HG02885 (cell line): ENCODE data around the gene HOXC11.

Experiments used
- ATAC-seq: cut with Tn5 transposase; IDR thresholded peaks from one replicate; pipeline ENCODE4 v1.9.1; 2021; ENCODE audit warnings: mild to moderate bottlenecking; ENCODE audit not compliant: unreplicated experiment, poor library complexity

HOXC11 gene

DNA sequence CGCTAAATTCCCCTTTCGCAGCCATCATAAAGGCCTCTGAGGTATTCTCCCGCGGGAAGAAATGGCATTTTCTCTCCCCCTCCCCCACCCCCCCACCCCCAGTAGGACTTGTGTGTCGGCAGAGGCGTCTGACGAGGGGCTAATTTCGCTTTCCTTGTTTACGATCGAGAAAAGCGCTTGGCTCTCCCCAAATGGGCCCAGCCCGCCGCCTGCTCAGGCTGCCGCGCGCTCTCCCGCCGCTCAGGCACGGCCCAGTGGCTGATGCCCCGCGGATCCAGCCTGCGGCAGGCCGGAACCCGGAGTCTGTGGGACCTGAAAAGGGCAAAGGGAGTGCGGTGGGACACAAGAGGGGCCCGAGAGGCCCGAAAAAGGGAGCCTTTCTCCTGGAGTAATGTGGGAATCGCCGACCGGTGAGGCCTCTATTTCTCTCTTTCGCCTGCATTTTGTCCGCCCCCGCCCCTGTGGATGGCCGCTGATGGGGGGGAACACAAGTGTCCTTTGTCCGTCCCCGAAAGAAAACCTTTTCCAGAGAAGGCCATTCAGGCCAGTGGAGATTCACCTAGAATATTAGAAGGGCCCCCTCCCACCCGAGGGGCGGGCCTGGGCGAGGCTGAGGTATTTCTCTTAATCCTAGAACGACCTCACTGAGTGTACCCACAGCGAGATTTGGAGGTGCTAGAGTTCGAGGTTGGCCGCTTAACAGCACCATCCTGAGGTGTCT, 46.3 kb downstream of the HOXC11 start:
- ATAC-seq = no peak

DNA sequence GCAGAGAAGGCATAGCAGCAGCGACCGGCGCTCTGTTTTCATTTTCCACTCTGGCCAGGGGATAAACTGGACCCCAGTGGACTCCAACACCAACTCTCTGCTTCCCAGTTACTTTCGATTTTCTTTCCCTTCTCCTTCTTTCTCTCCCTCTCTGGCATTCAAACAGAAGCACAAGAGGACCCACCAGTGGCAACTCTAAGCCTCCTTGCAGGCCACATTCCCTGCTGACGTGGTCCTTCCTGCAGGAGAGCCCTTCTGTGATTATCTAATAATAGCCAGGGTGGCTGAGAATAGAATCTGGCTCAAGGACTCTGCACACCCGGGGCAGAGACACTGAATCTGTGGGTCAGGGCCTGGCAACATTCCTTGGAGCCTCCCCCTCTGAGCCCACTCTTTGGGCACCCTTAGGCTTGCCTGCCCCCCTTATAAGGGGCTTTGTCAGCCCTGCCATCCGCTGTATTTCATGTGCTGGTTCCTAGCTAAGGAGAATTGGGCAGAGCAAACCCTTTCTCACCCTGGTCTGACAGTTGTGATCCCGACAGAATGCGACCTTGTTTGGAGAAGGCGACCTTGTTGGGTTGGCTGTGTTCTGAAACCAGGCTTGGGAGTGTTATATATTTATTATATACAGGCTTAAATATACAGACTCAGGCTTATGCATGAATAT, 47.1 kb downstream of the HOXC11 start:
- no peak for ATAC-seq

DNA sequence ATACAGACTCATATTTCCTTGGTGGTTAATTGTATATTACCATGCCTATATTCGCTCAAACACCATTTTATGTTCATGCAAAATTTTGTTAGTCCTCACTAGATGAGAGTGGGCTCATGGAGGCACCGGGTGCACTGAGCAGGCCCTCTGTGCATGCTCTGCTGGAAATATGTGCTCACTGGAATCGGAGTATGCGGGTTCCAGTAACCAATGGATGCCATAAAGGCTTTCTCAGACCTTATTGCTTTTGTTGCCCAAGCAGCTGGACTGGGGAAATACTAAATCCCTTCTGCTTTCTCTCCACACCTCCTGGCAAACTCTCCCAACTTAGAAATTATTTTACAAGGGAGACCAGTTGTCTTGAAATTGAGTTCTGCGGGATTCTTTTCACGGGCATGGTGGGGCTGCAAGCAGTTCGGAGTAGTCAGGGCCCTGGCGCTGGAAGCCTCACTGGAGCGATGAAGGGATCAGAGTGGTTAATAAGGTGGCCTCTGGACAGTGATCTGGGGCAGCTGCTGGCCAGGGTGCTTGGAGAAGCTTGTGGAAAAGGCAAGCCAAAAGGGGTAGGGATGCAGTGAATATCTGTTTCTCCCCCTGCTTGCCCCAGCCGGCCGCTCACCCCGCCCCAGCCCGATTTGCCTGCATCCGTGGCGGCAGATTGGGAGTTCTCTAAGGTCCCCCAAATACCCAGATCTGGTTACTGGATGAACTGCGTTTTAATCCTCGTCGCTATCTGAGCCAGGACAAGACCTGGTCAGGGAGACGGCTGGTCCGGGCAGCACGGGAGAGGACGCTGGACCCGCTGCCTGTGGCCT, 47.9 kb downstream of the HOXC11 start:
- no peak for ATAC-seq

DNA sequence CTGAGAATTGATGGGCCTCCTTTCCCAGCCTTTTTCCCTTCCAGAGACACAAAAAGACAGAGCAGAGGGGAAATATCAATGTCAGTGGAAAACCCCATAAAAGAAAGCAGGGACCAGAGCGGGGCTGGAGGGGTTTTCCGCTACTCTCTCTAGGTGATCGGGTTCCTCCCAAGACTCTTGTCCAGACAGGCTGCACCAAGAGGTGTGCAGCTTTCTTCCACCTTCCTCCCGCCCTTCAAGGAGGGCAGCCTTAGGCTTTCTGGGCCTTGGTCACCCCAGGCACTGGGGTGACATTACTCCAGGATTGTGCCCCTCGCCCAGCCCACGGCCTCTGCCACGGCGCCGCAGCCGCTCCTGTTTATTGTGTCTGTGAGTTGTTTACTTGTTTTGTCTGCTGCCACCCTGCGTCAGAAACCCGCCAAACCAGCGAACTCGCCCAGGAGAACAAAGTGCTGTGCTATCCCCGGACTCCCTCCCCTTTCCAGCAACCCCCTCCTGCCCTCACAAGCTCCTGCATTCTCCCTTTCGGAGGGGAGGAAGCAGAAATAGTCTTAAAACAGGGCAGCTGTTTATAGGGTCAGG, 48.6 kb downstream of the HOXC11 start:
- ATAC-seq = no peak

DNA sequence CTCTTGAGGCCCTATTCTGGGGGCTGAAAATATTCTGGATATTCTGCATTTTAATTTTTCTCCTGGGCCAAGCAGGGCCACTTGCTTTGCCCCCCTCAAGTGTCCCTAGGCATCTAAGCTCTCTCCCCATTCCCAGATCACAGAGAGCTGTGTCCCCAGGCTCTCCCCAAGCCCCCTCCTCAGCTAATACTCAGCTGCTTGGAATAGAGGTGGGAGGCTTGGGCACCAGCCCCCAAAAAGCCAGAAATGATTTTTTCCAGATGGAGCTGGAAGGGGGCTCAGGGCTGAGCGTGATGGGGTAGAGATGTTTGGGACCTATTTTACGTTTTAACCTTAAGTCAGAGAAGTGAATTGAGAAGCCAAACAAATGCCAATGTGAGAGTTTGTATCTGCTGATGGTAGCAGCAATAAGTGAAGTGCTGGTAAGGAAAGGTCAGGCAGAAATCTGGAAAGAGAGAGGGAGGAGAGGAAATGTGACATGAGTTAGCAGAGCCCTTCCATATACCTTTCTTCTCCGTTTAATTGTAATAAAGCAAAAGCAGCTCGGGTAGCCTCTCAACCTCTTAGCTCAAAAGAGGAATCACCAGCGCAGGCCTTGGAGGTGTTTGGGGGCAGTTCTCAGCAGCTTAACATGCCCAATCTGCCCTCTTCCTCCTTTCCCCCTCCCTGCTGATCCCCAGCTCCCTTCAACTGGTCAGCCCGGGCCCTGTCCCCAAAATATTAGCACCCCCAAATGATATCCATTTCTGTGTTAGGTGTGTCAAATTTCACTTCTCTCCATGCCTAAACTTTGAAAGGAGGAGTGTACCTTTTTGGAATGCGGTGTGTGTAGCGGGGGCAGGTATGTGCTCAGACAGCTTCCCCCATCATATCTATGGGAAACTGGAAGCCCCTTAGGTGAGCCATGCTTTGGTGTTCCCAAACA, 50.3 kb downstream of the HOXC11 start:
- ATAC-seq = no peak

DNA sequence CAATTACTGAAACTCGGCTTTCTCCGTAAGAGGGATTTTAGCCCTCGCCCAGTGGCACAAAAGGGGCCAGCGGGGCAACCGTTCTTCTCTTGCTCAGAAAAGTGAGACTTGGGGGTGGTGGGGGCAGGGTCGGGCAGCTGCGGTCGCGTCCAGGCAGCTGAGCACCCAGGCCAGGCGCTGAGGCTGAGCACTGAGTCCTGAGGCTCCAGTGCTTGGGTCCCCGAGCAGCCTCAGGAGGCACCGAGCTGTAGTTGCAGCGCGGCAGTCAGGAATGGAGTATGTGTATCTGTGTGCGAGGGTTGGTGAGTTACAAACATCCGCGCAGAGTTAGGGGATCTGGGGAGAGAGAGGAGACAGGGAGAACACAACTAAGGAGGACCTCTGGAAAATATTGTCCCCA, 51.2 kb downstream of the HOXC11 start:
- no peak for ATAC-seq

DNA sequence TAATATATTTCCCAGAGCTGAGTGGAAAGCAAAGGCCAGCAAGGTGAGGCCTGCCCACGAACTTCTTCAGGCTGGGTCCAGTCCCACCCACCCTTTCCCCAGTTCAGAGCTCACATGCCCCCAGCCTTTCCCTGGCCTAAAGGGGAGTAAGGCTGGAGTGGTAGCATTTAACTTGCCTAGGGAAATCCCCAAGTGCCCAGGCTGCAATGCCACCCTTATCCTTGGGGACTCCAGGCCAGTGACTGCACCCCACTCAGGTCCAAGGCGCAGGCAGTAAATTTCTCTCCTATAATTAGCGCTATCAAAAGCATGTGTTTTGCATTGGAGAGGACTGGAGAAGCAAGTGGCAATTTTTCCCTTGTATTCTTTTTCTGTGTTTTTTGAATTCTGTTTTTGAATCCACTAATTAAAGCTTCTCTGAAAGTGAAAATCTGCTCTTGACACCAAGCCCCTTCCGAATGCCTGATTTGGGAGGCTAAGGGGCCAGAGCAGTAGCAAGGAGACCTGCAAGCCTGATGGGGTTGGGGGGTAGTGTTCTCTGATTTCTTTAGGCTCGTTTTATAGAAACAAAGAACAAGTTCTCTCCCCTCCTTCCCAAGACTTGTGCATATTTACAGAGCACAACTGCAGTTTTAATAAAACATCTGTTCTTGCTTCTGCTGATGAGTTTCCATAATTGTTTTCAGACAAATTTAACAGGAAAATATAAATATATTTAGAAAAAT, 51.8 kb downstream of the HOXC11 start:
- ATAC-seq = no peak

DNA sequence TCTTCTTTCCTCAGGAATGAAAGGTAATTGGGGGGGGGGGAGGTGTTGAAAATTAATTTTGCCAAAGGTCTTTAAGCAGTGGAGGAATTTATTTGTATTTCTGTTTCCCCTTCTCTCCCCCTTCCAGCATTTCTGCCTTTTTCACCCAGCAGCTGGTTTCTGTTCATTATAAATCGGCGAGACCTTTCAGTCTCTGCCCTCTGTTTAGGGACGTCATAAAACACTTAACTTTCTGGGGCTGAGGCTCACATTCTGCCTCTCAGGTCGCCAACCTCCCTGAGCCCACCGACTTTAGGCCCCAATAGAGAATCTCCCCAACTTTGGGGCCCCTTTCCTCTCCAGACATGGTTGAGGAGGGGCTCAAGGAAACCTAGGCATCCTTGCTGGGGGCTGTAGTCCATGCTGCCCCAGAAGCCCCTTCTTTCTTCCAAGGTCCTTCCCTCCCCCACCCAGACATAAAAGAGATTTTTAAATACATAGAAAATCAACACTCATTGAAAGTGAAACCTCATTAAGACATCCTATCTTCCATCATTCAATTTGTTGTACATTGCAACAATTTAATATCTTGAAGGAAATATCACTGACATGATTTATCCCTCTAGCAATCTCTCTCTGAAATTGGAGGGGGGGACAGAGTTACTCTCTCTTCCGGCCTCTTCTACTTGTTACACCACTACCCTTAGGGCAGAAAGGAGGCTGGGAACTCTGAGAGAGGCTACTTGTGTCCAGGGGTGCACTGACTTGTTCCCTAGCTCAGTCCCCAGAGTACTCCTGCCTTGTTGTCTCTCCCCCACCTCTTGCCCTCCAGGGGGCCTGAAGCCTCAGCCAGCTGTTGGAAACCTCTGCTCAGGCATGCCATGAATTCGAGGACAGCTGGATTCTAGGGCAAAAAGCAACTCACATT, 52.8 kb downstream of the HOXC11 start:
- no peak for ATAC-seq

DNA sequence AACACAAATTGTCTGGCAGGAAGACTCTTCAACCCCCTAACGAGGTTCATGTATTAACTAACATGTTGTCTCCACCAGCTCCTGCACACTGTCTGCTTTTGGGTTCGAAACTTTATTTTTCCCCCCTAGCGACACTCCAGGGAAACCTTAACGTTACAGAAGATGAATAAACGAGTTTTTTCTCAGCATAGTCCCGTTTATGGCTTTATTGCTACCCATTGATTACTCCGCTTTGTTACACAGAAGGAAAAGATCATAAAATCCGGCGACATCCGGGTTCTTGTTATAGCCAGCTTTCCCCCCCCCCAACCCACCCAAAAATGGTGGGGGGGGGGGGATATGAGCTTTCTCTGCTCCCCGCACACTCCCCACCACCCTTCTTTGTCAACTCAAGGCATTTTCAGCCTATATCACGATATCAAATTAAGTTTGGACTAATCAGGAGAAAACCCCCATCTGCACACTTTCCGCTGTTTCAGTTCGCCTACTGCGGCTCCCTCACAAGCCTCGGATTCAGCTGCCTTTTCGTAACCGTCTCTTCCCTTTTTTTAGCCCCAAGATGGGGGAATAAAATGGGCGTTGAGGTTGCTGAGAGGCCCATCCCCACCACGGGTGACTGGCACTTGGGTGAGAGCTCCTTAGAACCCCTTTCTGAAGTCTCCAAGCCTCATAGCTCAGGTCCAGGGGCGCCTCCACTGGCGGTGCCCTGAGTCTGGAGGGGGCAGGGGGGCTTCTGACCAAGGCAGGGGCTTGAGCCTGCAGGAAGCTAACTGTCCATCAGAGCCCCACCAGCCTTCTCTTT, 53.9 kb downstream of the HOXC11 start:
- ATAC-seq = no peak
